ENCODE data around the gene EEF2KMT.

EEF2KMT gene

DNA sequence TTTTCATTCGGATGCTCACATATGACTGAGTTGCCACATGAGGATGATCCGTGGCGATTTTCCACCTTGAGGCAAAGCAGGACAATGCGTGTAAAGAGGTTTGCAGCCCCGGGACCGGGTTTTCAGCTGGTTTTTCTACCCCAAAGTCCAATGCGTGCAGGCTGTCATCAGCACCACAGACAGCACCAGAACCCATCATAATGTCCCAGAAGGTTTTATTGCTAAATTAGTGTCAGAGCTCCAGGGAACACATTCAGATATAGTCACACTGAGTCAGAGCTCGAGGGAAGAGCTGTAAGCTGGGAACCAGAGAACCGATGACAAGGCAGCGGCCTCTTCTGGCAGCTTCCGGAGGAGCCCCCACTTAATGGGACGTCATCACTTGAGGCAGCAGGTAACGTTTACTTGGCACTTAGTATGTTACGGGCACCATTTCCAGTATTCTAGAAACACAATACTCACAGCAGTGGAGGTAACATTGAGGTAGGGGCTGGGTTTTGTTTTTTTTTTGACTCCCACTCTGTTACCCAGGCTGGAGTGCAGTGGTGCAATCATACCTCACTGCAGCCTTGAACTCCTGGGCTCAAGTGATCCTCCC lies 54.9 kb downstream of the EEF2KMT start:
- no peaks in the 10 kb centered on the region for H3K27me3 ChIP-seq (ENCODE audit: control insufficient read depth, insufficient read depth, low read length)

GRCh38 chr16:5041600-5042133 lies 55.9 kb downstream of the EEF2KMT start:
- Histone ChIP-seq H3K27me3 (ENCODE audit: control insufficient read depth, insufficient read depth, low read length) (no peaks in the 10 kb centered on the region), H3K4me3 (ENCODE audit: low read length) (no peak overlapping the region), H3K4me1 (ENCODE audit: control insufficient read depth, insufficient read depth, low read length) (no peaks in the 10 kb centered on the region), H3K9ac (ENCODE audit: low read length) (no peak overlapping the region), H3K36me3 (ENCODE audit: control insufficient read depth, insufficient read depth, low read length) (no peaks in the 10 kb centered on the region), H3K27ac (ENCODE audit: low read depth, low read length) (no peak overlapping the region)

More for the DNA sequence above, 54.9 kb downstream of the EEF2KMT start:
- no peak overlapping the region for H3K9ac ChIP-seq (ENCODE audit: low read length)
- H3K27ac ChIP-seq (ENCODE audit: low read depth, low read length) = no peak overlapping the region
- H3K4me1 ChIP-seq (ENCODE audit: control insufficient read depth, insufficient read depth, low read length) = no peaks in the 10 kb centered on the region
- no peak overlapping the region for H3K4me3 ChIP-seq (ENCODE audit: low read length)
- no peaks in the 10 kb centered on the region for H3K36me3 ChIP-seq (ENCODE audit: control insufficient read depth, insufficient read depth, low read length)

DNA sequence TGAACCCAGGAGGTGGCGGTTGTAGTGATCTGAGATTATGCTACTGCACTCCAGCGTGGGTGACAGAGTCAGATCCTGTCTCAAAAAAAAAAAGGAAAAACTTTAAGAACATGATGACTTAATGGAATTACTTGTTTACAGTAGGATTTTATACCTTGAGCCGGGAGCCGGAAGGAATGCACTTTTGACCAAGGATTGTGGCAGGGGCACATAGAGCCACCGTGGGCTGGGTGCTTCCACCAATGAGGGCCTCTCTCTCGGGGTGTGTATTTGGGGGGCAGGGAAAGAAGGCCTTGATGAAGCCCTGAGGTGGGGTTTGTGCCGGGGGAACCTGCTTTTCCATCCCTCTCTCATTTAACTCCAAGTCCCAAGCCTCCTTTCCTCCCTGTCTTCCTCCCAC lies 57.1 kb downstream of the EEF2KMT start:
- no peaks in the 10 kb centered on the region for H3K4me1 ChIP-seq (ENCODE audit: control insufficient read depth, insufficient read depth, low read length)
- H3K4me3 ChIP-seq (ENCODE audit: low read length) = no peak overlapping the region
- H3K36me3 ChIP-seq (ENCODE audit: control insufficient read depth, insufficient read depth, low read length) = no peaks in the 10 kb centered on the region
- H3K9ac ChIP-seq (ENCODE audit: low read length) = no peak overlapping the region
- no peak overlapping the region for H3K27ac ChIP-seq (ENCODE audit: low read depth, low read length)
- no peaks in the 10 kb centered on the region for H3K27me3 ChIP-seq (ENCODE audit: control insufficient read depth, insufficient read depth, low read length)

DNA sequence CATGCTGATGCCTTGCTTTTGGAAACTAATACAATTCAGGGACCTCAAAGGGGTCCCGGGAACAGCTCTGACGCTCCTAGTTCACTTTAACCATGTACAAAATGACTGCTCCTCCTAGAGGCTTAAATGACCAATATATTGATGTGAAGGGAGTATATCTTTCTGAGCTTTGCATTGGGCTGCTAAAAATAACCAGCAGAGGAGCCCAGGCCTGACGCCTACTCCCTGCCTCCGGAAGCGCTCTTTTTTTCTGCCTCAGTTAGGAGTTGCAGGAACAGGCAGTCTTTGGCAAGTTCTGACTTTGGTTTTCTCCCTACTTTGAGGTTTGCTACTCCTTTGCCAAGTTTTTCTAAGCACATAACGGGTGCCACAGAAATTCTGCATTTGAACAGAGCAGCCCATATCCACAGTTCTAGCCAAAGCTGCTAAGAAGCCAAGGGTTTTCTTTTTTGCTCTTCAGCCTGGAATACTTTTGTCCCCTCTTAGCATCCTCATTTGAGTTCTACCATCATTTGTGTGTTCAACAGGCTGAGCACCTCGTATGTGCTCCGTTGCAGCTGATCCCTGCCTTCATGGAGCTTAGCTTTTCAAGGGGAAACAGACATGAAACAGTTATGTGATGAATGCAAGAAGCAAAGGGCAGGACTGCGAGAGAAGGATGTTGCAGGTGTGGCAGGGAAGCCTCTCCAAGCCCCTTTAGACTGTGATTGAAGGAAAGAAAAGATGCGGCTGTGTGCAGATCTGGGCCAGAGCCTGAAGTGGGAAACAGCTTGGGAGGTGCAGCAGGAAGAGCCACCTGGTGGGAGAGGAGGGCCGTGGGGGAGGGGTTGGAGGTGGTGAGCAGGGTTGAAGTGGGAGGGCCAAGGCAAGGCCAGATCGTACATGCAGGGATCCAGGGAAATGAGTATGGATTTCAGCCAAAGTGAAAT lies 61.1 kb downstream of the EEF2KMT start:
- Histone ChIP-seq H3K27ac (ENCODE audit: low read depth, low read length) (no peak overlapping the region), H3K9ac (ENCODE audit: low read length) (no peak overlapping the region), H3K27me3 (ENCODE audit: control insufficient read depth, insufficient read depth, low read length) (no peaks in the 10 kb centered on the region), H3K4me3 (ENCODE audit: low read length) (no peak overlapping the region), H3K36me3 (ENCODE audit: control insufficient read depth, insufficient read depth, low read length) (no peaks in the 10 kb centered on the region), H3K4me1 (ENCODE audit: control insufficient read depth, insufficient read depth, low read length) (peaks cover 12% of the 10 kb centered on the region)

DNA sequence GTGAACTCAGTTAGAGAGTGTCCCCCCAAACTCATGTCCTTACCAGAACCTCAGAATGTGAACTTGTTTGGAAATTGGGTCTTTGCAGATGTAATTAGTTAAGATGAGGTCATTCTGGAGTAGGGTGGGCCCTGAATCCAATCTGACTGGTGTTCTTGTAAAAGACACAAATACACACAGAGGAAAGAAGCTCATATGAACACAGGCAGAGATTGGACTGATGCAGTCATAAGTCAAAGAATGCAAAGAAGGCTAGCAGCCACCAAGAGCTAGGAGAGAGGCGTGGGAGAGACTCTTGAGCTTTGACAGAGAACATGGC lies 61.7 kb downstream of the EEF2KMT start:
- Histone ChIP-seq H3K36me3 (ENCODE audit: control insufficient read depth, insufficient read depth, low read length) (no peaks in the 10 kb centered on the region), H3K4me3 (ENCODE audit: low read length) (no peak overlapping the region), H3K9ac (ENCODE audit: low read length) (no peak overlapping the region), H3K27ac (ENCODE audit: low read depth, low read length) (no peak overlapping the region), H3K4me1 (ENCODE audit: control insufficient read depth, insufficient read depth, low read length) (peaks cover 12% of the 10 kb centered on the region), H3K27me3 (ENCODE audit: control insufficient read depth, insufficient read depth, low read length) (no peaks in the 10 kb centered on the region)

Measured in rectal smooth muscle tissue (tissue), 1 donor.